Measurements from ENCODE around the gene ZSCAN23.

ZSCAN23 gene
- total RNA-seq, result 0 to 1.6 (median 0.40) reads per million in 9 experiments

DNA sequence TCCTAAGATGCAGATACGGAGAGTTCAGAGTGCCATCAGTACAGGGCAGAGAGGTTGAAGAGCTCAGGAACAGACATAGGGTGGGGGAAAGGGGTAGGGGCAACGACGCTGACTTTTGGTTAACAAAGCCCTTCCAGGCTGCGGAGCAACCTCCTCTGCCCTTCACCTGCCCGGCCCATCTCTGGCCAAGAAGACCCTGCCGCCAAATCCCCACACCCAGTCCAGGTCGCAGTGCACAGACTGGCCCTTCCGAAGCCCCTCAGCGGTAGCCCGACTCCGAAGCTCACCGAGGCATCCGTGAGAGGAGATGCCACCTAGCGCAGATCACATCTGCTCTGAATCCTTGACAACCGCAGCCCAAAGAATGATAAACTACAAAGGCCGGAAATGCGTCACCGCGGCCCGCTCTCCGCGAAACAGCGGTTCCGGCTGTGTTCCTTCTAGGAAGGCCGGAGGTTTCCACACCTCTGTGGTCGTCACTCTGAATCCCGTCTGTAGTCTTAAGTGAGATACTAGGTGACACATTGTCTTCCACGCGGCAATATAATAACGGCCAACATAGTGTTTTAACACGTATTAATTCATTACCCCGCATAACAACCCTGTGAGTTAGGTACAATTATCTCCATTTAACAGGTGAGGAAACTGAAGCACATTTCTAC is at the start of gene ZSCAN23:
Gene ZSCAN23, minus strand, starts transcription at position 380 of the 662 bp plus-strand sequence. CDS start 7,225 bp downstream, outside the sequence.
- H3K9me3 Mint-ChIP-seq, result peaks cover 0 to 7% of the 10 kb centered on the region in 2 donors
- DNase-seq (peak; percentile 72 to 79 (median 74)), ATAC-seq (replicated peaks) (peak; percentile 96)
- H3K4me3 Mint-ChIP-seq, result peak within 1 kb of the TSS; percentile 75 to 93
- H3K27me3 Mint-ChIP-seq, result peaks cover 20 to 28% of the 10 kb centered on the region in 2 donors
- peaks cover 19 to 20% of the 10 kb centered on the region in 2 donors for H3K4me1 Mint-ChIP-seq (ENCODE audit: low read depth in 2 of 2)
- peaks cover 8% of the 10 kb centered on the region for H3K36me3 Mint-ChIP-seq (ENCODE audit: insufficient read depth)
- H3K27ac Mint-ChIP-seq, result peak within 1 kb of the TSS; percentile 78 to 88

DNA sequence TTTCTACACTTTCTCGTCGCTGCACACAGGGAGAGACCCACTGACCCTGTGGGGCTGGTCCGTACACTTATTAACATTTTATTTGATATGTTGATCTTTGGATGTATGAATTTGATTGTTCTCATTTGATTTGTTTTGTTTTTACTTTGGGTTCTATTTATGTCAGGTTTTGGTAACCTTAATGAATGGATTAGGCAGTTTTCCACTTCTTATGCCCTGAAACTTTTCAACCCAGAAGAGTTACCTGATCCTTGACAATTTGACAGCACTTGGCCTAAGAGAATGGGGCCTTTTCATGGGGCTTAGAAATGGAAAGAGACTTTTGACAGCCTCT is 48.7 kb upstream of the ZSCAN23 start:
- DNase-seq, result no peak
- ATAC-seq (replicated peaks), result no peak
- Mint-ChIP-seq H3K36me3 (ENCODE audit: insufficient read depth) (peaks cover 12% of the 10 kb centered on the region), H3K9me3 (no peaks in the 10 kb centered on the region), H3K4me1 (ENCODE audit: low read depth in 2 of 2) (peaks cover 9 to 10% of the 10 kb centered on the region in 2 donors), H3K27ac (no peak overlapping the region), H3K27me3 (peaks cover 71 to 89% of the 10 kb centered on the region in 2 donors), H3K4me3 (no peak overlapping the region)

DNA sequence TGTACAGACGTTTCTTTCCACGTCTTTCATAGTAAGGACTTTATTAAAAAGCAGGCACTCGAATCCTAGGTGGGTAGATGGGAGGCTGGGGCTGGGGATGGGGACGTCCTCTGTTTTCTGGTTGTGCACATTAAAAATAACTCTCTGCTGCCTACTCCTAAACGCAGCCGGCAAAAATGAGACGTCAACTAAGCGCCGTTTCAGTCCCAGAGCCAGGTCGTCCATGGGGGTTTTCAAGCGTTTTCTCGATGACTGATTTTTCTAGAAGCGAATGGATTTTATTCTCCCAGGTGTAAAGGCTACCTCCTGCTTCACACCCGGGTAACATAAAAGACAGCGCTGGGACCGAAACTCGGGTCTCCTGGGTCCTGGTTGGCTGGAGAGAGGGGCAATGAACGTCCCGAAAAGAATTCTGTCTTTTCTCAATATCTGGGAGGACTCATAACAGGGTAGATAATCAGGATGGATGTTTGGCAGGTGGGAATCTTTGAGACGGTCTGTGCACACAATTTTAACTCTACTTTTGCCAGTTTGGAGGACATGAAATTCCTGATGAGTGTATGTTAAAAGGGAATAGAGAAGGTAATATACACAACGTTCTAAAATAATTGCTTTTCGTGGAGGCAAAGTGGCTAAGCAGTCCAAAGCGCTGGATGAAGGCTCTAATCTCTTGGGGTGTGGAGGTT is 47.1 kb upstream of the ZSCAN23 start:
- no peak for ATAC-seq (replicated peaks)
- H3K9me3 Mint-ChIP-seq, result peaks cover 0 to 2% of the 10 kb centered on the region in 2 donors
- H3K27me3 Mint-ChIP-seq, result peaks cover 68 to 92% of the 10 kb centered on the region in 2 donors
- no peak for DNase-seq
- H3K36me3 Mint-ChIP-seq (ENCODE audit: insufficient read depth), result peaks cover 12% of the 10 kb centered on the region
- no peak overlapping the region for H3K27ac Mint-ChIP-seq
- peak overlapping the region; percentile 42 to 72 for H3K4me3 Mint-ChIP-seq
- peaks cover 9 to 10% of the 10 kb centered on the region in 2 donors for H3K4me1 Mint-ChIP-seq (ENCODE audit: low read depth in 2 of 2)

DNA sequence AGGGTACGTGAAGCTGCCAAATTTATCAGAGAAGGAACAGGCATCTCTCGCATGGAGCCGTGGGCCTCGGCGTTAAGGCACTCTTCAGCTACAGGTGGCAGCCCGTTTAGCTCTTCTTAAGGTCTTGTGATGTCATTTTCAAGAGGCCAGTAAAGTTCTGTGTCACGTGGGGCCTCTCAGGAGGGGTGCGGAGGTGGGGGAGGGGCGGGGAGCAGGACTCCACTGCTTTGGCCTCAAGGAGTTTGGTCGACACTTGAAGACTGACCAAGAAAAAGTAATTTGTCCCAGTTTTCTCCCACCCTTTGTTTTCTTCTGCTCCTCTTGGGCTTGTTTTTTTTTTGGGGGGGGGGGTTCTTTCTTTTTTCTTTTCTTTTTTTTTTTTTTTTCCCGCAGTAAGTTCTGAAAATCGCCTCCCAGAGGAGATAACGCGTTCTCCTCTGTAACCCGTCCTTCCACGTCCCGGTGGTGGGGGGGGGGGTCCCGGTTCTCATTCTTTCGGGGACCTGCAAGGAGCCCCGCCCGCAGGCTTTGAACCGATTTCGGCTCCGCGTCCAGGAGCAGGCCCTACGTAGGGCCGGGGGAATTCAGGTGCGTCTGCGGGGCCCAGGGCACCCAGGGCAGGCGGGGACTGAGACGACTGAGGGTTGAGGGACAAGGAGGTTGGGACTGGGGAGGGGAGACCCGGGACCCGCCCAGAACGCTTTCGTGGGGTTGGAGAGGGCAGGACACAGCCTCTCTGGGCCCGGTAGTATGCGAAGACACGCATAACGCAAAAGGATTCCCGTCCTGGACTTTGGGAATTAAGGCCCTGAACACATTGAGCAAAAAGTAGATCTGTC is 46.3 kb upstream of the ZSCAN23 start:
- peaks cover 0 to 4% of the 10 kb centered on the region in 2 donors for H3K9me3 Mint-ChIP-seq
- peak overlapping the region; percentile 42 to 72 for H3K4me3 Mint-ChIP-seq
- DNase-seq (no peak), ATAC-seq (replicated peaks) (peak; percentile 45)
- peaks cover 12% of the 10 kb centered on the region for H3K36me3 Mint-ChIP-seq (ENCODE audit: insufficient read depth)
- H3K27me3 Mint-ChIP-seq, result peaks cover 75 to 94% of the 10 kb centered on the region in 2 donors
- H3K27ac Mint-ChIP-seq, result peak overlapping the region in 1 of 2 donors; percentile 85
- H3K4me1 Mint-ChIP-seq (ENCODE audit: low read depth in 2 of 2), result peaks cover 9 to 10% of the 10 kb centered on the region in 2 donors

GRCh38 chr6:28488916-28489365 is 45.6 kb upstream of the ZSCAN23 start:
- ATAC-seq (replicated peaks), result no peak
- DNase-seq, result no peak
- peak overlapping the region in 1 of 2 donors; percentile 85 for H3K27ac Mint-ChIP-seq
- peaks cover 75 to 94% of the 10 kb centered on the region in 2 donors for H3K27me3 Mint-ChIP-seq
- peaks cover 0 to 4% of the 10 kb centered on the region in 2 donors for H3K9me3 Mint-ChIP-seq
- H3K36me3 Mint-ChIP-seq (ENCODE audit: insufficient read depth), result peaks cover 12% of the 10 kb centered on the region
- H3K4me3 Mint-ChIP-seq, result peak overlapping the region; percentile 42 to 72
- peaks cover 9 to 10% of the 10 kb centered on the region in 2 donors for H3K4me1 Mint-ChIP-seq (ENCODE audit: low read depth in 2 of 2)

GRCh38 chr6:28486988-28487742 is 43.9 kb upstream of the ZSCAN23 start:
- Mint-ChIP-seq H3K27ac (no peak overlapping the region), H3K27me3 (peaks cover 75 to 86% of the 10 kb centered on the region in 2 donors), H3K36me3 (ENCODE audit: insufficient read depth) (peaks cover 12% of the 10 kb centered on the region), H3K4me1 (ENCODE audit: low read depth in 2 of 2) (peaks cover 9 to 10% of the 10 kb centered on the region in 2 donors), H3K9me3 (peaks cover 0 to 4% of the 10 kb centered on the region in 2 donors), H3K4me3 (no peak overlapping the region)
- no peak for DNase-seq
- ATAC-seq (replicated peaks), result no peak

- H3K27ac Mint-ChIP-seq, result no peak overlapping the region
- ATAC-seq (replicated peaks), result no peak
Measured at GRCh38 chr6:28486533-28486932, 43.2 kb upstream of the ZSCAN23 start.

GRCh38 chr6:28485482-28485881 is 42.2 kb upstream of the ZSCAN23 start:
- Mint-ChIP-seq H3K27me3 (peaks cover 80 to 84% of the 10 kb centered on the region in 2 donors), H3K4me3 (no peak overlapping the region), H3K4me1 (ENCODE audit: low read depth in 2 of 2) (peaks cover 9% of the 10 kb centered on the region in 2 donors), H3K27ac (no peak overlapping the region), H3K9me3 (peaks cover 0 to 4% of the 10 kb centered on the region in 2 donors), H3K36me3 (ENCODE audit: insufficient read depth) (peaks cover 9% of the 10 kb centered on the region)
- DNase-seq (no peak), ATAC-seq (replicated peaks) (no peak)

More at GRCh38 chr6:28486533-28486932, 43.2 kb upstream of the ZSCAN23 start:
- Mint-ChIP-seq H3K4me1 (ENCODE audit: low read depth in 2 of 2) (peaks cover 9 to 10% of the 10 kb centered on the region in 2 donors), H3K36me3 (ENCODE audit: insufficient read depth) (peaks cover 9% of the 10 kb centered on the region), H3K4me3 (no peak overlapping the region), H3K9me3 (peaks cover 0 to 4% of the 10 kb centered on the region in 2 donors), H3K27me3 (peaks cover 75 to 86% of the 10 kb centered on the region in 2 donors)
- DNase-seq, result no peak

GRCh38 chr6:28480253-28480932 is 37.1 kb upstream of the ZSCAN23 start:
- H3K27me3 Mint-ChIP-seq, result peaks cover 69 to 80% of the 10 kb centered on the region in 2 donors
- no peaks in the 10 kb centered on the region for H3K36me3 Mint-ChIP-seq (ENCODE audit: insufficient read depth)
- peaks cover 0 to 3% of the 10 kb centered on the region in 2 donors for H3K9me3 Mint-ChIP-seq
- ATAC-seq (replicated peaks), result no peak
- no peak overlapping the region for H3K27ac Mint-ChIP-seq
- no peak overlapping the region for H3K4me3 Mint-ChIP-seq
- no peak for DNase-seq
- peaks cover 0 to 3% of the 10 kb centered on the region in 2 donors for H3K4me1 Mint-ChIP-seq (ENCODE audit: low read depth in 2 of 2)

DNA sequence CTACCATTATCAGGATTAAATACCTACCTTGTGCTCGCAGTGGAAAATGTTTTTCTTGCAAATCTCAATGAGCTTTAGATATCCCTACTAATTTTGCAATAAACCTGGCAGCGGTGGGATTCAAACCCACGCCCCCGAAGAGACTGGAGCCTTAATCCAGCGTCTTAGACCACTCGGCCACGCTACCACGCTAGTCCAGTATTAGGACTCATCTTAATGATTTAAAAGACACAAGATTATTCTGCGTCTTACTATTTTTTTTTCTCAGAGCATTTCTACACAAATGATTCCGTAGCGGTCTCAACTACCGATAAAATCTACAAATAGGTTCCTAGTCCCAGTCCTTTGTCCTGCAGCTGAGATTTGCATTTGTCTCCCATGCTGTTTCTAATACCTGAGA is 35.2 kb upstream of the ZSCAN23 start:
- Mint-ChIP-seq H3K4me3 (no peak overlapping the region), H3K9me3 (no peaks in the 10 kb centered on the region), H3K36me3 (ENCODE audit: insufficient read depth) (no peaks in the 10 kb centered on the region), H3K27ac (no peak overlapping the region), H3K27me3 (peaks cover 72 to 78% of the 10 kb centered on the region in 2 donors), H3K4me1 (ENCODE audit: low read depth in 2 of 2) (peaks cover 0 to 3% of the 10 kb centered on the region in 2 donors)
- DNase-seq, result no peak
- no peak for ATAC-seq (replicated peaks)

- Mint-ChIP-seq H3K9me3 (peaks cover 0 to 2% of the 10 kb centered on the region in 2 donors), H3K4me1 (ENCODE audit: low read depth in 2 of 2) (peaks cover 0 to 3% of the 10 kb centered on the region in 2 donors), H3K4me3 (no peak overlapping the region), H3K27ac (no peak overlapping the region), H3K36me3 (ENCODE audit: insufficient read depth) (no peaks in the 10 kb centered on the region), H3K27me3 (peaks cover 62 to 77% of the 10 kb centered on the region in 2 donors)
- no peak for DNase-seq
- no peak for ATAC-seq (replicated peaks)
Measured at GRCh38 chr6:28474441-28475219, 31.3 kb upstream of the ZSCAN23 start.

All from effector memory CD8-positive, alpha-beta T cell (primary cell).